ENCODE results near the gene SCARB1.

GRCh38 chr12:124852329-124852831, 11.3 kb downstream of the SCARB1 start:
- TF ChIP-seq CTCF (IDR thresholded peaks at IDR 0.05 in 2 of 3, conservative IDR thresholded peaks at IDR 0.05 in 1 of 3; ENCODE audit: insufficient read depth in 2 of 3, low read depth in 1 of 3, low read length in 3 of 3) (no peak), ZNF23 (CRISPR knock-in tag; IDR thresholded peaks at IDR 0.05) (no peak), RNF2 (IDR thresholded peaks at IDR 0.05) (no peak), GABPB1 (CRISPR knock-in tag; IDR thresholded peaks at IDR 0.05) (no peak), ZNF551 (CRISPR knock-in tag; IDR thresholded peaks at IDR 0.05) (no peak), ZNF175 (CRISPR knock-in tag; IDR thresholded peaks at IDR 0.05; ENCODE audit: low read depth) (no peak), RNF219 (CRISPR knock-in tag; IDR thresholded peaks at IDR 0.05) (no peak), POLR2A (conservative IDR thresholded peaks at IDR 0.05) (no peak), CREM (IDR thresholded peaks at IDR 0.05; ENCODE audit: low read depth) (no peak), ARHGAP35 (IDR thresholded peaks at IDR 0.05; ENCODE audit: partially characterized antibody) (no peak), ZNF41 (CRISPR knock-in tag; conservative IDR thresholded peaks at IDR 0.05) (no peak), THRB (CRISPR knock-in tag; conservative IDR thresholded peaks at IDR 0.05) (no peak), PHF8 (IDR thresholded peaks at IDR 0.05; ENCODE audit: borderline replicate concordance, low read length) (no peak)
